Dermis blood vessel endothelial cell (primary cell): ENCODE results near the gene TFPI2. TPM values are rescaled to one million over a fixed set of nuclear protein-coding genes. Genes with fewer than 3 reads are reported as not detected.
"Not testable (repeated sequence)": the region's sequence is repeated elsewhere in the genome, so short reads cannot be mapped to it uniquely, and the experiment has no call there.

Experiments used
- DNase-seq: peaks from one replicate; pipeline ENCODE4 v3.0.0; 2010
- total RNA-seq: library from RNA; depleted of rRNA; stranded (reverse); fragments of >200 nt; gene quantifications from 2 replicates; pipeline ENCODE4 v1.2.3, GENCODE V29; 2014

TFPI2 gene, protein sequence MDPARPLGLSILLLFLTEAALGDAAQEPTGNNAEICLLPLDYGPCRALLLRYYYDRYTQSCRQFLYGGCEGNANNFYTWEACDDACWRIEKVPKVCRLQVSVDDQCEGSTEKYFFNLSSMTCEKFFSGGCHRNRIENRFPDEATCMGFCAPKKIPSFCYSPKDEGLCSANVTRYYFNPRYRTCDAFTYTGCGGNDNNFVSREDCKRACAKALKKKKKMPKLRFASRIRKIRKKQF
- total RNA-seq = 112 and 152 TPM in 2 replicates

DNA sequence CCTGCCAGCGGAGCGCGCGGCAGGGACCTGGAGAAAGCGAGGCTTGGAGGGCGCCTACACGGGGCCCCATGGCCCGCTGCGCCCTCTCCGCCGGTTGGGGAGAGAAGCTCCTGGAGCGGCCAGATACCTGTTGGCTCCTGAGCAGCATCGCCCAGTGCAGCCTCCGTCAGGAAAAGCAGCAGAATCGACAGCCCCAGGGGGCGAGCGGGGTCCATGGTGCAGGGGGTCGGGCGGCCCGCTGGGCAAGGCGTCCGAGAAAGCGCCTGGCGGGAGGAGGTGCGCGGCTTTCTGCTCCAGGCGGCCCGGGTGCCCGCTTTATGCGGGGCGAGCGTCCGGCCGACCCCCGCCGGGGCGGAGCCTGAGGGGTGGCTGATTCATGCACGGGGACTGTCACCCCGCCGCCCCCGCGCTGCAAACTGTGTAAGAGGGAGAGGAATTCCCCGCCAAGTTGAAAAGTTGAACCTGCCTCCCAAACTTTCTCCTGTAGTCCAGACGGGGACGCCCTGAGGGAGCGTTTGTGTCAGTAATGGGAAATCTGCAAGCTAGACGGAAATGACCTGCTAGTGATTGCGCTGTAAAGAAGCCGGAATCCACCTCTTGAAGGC, at the start of gene TFPI2:
Gene TFPI2, minus strand, starts transcription at position 290 of the 605 bp plus-strand sequence. Its CDS starts 75 bp downstream, at position 215.
- peak; percentile 47 for DNase-seq

DNA sequence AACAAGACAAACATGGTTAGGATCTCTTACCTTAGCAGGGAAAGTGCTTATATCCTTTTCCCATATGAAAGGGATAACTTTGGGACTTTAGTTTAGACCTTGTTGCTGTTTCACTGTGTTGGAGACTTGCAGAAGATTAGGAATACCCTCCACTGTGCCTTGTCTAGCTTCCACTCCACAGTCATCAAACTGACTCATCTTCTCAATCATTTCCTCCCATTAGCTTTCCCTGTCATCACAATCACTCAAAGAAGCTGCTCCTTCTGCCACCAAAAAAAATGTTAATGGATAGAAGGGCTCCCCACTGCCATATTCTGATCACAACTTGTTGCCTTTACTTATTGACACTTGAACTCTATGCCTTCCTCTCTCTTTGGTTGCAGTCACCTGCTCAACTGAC, 47.7 kb upstream of the TFPI2 start:
- DNase-seq = peak; percentile 45

DNA sequence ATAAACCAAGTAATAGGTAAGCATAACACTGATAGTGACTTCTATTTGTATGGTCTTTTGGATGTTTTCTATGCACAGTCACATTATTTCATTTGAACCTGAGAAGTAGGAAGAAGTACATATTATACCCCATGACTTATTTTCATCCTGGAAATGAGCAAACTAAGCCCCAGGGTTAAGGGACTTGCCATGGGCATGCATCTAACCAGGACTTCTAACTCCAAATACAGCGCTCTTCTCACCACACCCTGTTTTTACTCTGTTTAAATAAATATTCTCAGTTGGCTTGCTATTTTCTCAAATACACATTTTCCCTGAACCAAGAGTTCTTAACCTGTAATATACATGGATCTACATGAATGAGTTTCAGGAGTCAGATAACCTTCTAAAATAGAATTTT, 47.3 kb upstream of the TFPI2 start:
- DNase-seq = no peak

DNA sequence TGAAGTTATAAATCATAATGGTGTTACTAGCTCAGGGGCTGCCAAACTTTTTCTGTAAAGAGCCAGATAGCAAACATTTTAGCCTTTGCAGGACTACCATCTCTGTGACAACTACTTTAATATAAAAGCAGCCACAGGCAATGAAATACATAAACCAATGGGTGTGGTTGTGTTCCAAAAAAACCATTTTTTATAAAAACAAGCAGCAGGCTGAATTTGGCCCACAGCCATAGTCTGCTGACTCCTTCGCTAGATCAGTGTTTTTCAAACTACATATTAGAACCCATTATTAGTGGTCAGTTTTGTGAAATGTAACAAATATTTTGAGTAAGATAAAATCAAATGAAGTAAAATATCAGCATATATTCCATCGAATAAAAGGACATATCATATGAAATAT, 44.5 kb upstream of the TFPI2 start:
- DNase-seq = no peak

DNA sequence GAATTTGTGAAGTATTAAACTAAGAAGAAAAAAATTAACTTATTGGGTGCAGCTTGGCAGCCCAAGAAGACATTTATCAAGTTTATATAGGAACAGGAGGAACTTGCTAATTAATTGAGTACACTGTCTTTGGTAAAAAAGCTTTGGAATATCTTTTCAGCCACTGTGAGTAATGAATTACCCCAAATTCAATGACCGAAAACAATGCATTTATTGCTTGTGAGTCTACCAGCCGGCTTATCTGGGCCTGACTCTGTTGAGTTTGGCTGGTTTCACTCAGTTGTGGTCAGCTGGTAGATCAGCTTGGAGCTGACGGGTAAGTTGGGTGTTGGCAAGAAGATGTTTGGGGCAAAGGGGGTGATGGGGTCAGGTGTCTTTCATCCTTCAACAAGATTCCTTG, 42.6 kb upstream of the TFPI2 start:
- no peak for DNase-seq

DNA sequence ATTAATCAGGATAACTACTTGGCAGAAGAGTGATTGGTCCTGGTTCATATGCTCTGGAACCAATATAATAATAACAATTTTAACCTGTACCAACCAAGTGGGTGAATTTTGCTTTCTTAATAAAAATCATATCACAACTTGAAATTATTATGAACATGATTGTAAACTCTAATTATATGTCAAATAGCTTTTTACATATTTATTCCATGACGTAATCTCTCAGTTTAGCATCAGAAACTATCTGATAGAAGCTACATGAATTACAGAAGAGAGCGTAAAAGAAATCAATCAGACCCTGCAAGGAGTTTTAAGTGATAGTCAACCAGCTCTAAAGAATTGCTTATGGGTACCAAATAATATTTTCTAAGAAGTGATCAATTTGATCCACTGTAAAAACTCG, 41.1 kb upstream of the TFPI2 start:
- no peak for DNase-seq

DNA sequence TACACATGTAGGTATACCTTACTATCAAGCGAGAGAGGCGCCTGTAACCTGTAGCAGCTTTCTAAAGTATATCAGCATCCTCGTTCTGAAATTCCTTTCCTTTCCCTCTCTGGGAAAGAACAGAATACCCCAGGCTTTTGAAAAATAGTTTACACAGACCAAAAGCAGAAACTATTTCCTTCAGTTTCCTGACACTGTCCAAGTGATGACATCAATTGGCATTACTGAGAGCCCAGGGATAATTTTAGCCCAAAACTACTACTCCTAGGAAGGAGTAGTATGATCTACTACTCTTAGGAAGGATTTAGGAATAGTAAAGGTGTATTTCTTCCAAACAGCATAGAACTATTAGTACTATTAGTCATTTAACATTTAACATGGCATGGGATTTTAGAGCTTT, 37.0 kb upstream of the TFPI2 start:
- no peak for DNase-seq

DNA sequence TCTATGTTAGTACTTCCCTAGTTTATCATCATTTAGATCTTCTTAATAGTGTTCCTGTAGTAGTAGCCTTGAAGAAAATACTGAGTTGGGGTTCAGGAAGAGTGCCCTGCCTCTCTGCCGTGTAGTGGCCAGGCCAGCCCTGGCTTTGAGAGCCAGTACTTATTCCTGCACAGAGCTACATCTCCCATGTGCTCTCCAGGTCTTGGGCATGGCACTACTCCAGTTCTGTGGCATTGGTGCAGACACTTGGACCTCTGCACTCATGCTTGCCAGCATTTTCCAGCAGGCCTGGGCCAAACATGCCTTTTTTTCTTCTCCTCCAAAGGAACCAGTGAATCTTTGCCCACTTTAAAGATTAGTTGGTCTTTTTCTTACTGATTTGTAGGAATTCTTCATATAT, 36.2 kb upstream of the TFPI2 start:
- DNase-seq = no peak

DNA sequence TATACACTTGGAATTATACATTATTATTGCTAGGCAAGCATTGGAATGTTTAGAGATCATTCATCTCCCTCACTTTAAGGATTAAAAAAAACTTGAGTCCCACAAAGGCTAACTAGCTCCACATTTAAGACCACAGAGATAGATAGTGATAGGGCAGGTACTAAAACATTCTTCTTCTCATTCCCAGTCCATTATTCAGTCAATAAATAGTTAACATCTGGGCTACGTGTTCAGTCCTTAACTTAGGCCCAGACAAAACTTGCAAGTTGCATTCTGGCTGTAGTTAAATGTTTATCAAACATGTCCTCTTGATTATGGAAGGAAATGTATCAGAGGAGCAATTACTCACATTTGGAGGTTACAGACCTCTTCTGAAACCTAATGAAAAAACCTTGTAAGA, 33.4 kb upstream of the TFPI2 start:
- DNase-seq = peak; percentile 35

DNA sequence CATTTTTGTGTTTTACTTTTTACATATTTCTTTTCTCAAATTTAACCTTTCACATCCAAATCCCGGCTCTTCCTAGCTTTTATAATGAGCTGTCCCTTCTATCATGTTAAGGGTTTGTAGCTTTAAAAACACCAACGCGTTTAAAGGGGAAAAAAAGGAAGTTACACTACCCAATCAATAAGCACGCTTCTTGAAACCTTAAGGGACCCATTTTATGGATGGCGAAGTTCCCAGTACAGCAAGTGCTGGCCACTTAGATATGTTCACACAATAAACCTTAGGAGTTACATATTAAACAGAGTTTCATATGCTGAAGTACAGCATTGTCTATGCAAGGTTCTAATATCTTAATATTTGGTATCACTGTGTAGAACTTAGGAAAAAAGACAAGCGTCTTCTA, 32.7 kb upstream of the TFPI2 start:
- peak; percentile 55 for DNase-seq

DNA sequence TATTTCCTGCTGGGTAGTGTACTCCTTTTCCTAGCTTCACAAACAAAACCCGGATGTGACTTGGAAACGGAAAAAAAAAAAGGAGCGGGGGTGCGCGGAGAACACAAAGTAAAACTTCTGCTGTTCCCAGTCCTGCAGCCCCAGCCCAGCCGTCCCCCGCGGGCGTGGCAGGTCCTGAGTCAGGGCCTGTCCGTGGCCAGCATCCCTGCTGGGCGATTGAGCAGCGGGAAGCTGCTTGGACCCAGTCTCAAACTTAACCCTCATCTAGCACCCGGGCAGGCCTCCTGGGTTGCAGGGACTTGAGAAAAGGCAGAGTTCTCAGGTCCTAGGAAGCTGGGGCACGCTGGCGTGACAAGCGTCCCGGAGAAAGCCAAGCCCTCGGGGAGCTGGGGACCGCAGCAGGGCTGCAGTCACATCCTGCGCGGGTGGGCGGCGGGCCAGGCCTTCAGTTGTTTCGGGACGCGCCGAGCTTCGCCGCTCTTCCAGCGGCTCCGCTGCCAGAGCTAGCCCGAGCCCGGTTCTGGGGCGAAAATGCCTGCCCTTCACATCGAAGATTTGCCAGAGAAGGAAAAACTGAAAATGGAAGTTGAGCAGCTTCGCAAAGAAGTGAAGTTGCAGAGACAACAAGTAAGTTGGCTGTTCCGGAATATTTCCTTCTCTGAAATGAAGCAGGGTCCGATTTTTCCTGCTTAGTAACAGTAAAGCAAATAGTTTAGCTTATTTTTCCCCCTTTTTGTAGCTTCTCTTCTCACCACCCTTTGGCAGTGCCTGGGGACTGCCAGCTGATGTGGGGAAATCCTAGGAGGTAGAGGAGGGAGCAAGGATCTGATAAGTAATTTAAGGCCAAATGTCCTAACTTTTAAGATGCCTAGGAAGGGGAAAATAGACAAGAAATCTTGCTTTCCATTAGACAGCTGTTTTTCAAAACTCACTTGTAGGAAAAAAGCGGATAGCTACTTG, 31.3 kb upstream of the TFPI2 start, which contains the start of gene GNG11:
Gene GNG11, plus strand, starts transcription at position 129 of the 960 bp plus-strand sequence. Its CDS starts 403 bp downstream, at position 532.
- peak; percentile 93 for DNase-seq

DNA sequence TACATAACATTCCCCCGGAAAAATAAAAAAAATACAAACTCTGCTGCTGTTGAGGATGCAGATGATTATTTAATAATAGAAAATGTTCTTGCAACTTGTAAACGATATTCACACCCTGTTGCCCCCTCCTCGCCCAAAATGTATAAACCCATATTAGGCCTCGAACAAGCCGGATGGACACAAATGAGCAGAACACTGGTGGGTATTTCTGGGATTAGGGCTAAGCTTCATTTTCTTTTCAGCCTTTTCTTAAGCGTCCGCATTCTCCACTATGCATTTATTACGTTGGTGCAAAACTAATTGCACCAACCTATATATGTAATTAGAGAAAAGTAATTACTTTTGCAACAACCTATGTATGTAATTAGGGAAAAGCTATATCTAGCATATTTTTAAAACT, 30.6 kb upstream of the TFPI2 start:
- DNase-seq = peak; percentile 38

DNA sequence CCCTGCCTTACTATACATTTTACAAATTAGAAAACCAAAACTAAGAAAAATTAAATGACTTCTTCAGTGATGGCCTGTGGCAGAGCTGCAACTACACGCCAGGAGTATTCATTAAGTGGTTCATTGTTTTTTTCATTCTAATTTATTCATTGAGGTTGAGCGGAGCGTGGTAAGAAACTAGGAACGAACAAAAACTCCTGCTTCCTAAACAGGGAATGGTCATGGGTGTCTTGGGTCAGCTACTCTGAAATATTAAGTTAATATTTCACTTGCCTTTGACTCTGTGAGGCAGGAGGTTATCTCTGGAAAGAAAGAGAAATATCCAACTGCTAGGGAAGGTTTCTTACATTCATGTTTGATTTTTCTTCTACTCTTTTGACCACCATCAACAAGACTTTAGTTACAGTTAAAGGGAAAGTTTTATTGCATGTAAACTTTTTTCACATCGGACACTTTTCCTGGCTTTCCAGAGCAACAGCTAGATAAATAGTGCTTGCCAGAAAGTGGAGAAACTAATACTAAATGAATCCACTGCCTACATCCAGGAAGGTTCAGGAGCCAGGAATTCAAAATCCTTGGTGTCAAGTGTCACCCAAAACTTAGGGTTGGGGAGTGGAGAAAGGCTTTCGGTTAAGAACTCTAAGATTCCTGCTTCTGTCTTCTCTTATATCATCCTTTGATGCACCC, 30.1 kb upstream of the TFPI2 start:
- DNase-seq = no peak

DNA sequence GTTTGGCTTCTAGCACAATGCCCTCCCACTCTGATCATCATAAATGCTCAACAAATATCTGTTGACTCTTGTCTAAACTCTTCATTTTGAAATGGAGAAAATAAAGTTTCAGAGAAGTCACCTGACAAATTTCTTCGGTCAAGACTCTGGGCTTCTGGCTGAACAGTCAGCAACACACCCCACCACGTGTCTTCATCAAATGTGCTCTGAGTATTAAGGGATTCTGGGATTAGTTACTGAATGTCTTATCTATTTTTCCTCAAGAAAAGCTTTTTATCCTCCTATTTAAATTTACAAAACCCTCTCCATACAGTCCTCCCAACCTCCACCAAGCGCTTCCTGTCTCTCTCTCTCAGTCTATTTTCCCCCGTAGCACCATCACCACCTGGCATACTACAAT, 25.8 kb upstream of the TFPI2 start:
- not testable (repeated sequence) for DNase-seq

DNA sequence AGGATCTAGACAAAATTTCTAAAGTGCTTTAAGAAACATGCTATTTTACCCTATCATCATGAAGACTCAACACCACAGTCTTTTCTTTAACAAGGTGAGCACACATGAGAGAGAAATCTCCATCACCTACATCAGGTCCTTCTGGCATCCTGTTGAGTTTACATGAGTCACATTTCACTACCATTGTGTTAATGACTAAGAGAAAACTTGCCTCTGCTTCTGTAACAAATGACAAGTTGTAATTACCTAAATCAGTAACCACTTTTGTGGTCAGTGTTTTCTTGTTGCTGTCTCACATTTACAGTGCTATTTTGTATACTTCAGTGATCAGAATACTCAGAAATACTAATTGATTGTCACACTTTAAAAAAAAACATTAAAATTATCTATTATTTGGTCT, 25.3 kb upstream of the TFPI2 start:
- DNase-seq = not testable (repeated sequence)

DNA sequence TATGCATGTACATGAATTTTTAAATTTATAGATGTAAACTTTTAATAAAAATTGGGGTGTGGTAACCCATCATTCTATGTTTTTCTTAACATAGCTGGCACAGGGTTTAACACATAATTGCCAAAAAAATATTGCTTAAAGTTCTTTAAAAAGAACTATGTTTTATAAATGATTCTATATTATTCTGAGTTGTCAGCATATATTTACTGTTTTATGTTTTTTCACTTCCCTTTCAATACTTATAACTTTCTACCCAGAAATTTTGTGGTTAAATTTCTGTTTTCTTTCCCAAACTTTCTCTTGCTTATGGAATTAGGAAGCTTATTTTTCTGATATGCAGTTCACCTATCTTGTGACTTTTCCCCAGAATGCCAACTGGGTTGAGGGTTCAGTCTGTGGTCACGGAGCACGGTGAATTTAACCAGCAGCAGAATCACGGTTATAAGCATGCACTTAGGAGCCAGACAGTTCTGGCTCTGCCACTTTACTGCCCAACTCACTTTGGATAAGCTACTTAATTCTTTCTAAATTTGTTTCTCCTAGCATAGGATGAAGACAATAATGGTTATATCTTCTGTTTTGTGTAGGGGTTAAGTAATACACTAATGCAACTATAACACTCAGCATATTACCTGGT, 24.8 kb upstream of the TFPI2 start:
- not testable (repeated sequence) for DNase-seq

DNA sequence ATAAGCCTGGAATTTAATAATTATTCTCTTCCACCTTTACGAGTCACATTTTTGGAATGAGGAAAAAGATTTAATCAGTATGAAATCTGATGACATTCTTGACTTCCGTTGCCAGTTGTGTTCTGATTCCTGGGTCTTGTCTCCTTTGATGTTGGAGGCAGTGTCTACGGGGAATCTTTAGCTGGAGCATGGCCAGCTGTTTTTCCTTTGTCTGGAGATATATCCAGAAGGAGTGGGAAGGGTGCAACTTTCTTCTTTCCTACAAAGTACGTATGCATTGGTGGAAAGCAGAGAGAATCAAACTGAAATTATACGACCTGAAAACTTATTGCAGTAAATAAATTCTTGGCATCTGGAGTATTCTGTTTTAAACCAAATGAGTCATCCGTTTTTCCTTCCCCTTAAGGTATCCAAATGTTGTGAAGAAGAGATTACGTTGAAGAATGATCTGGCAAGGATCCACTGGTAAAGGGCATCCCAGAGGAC, 24.1 kb upstream of the TFPI2 start:
- DNase-seq = peak; percentile 77

DNA sequence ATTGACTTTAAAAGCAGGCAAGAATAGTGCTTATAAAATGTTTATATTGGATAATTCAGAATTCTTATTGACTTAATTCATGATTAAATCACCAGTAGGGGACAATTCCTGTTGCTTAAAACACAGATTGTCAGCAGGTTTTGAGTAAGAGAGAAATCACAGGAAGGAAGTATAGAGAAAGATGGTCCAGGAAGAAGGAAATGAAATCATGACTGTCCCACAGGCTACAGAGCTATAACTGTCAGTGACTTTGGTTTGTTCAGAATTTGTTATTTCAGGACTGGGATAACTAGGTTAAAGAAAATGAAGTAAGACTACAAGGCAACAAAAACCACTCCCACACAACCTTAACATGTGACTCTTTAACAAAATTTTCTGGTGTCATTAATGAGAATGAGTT, 22.6 kb upstream of the TFPI2 start:
- peak; percentile 23 for DNase-seq

DNA sequence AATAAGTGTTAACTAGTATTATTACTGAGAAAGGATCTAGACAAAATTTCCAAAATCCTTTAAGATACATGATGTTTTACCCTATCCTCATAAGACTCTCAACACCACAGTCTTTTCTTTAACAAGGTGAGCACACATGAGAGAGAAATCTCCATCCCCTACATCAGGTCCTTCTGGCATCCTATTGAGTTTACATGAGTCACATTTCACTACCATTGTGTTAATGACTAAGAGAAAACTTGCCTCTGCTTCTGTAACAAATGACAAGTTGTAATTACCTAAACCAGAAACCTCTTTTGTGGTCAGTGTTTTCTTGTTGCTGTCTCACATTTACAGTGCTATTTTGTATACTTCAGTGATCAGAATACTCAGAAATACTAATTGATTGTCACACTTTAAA, 21.1 kb upstream of the TFPI2 start:
- peak; percentile 40 for DNase-seq

DNA sequence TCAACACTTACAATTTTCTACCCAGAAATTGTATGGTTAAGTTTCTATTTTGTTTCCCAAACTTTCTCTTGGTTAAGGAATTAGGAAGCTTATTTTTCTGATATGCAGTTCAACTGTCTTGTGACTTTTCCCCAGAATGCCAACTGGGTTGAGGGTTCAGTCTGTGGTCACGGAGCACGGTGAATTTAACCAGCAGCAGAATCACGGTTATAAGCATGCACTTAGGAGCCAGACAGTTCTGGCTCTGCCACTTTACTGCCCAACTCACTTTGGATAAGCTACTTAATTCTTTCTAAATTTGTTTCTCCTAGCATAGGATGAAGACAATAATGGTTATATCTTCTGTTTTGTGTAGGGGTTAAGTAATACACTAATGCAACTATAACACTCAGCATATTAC, 20.7 kb upstream of the TFPI2 start:
- DNase-seq = not testable (repeated sequence)

DNA sequence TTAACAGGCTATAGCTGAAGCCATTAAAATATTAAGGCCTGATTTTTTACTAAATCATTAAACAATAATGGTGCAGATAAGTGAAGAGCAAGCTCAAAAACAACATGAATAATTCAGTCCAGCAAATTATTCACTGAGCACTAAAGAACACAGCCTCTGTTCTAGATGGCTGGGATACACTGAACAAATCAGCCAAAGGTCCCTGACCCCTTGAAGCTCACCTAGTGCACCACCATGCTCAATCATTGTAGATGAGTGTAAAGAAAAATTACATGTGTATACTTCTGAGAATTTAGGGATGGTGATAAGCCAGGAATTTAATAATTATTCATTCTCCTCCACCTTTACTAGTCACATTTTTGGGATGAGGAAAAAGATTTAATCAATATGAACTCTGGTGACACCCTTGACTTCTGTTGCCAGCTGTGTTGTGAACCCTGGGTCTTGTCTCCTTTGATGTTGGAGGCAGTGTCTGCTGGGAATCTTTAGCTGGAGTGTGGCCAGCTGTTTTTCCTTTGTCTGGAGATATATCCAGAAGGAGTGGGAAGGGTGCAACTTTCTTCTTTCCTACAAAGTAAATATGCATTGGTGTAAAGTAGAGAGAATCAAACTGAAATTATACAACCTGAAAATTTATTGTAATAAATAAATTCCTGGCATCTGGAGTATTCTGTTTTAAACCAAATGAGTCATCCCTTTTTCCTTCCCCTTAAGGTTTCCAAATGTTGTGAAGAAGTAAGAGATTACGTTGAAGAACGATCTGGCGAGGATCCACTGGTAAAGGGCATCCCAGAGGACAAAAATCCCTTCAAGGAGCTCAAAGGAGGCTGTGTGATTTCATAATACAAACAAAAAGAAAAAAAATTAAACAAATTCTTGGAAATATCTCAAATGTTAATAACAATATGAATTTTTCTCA, 19.8 kb upstream of the TFPI2 start:
- DNase-seq = peak; percentile 66
